Neuronal stem cell (in vitro differentiated cells): ENCODE results near the gene OFD1.

Source experiments
- DNase-seq: peaks from one replicate; pipeline ENCODE4 v3.0.0-alpha.2; 2013; ENCODE audit warnings: low spot score
- H2AFZ ChIP-seq: one replicate; pipeline ENCODE4 v1.6.1; 2013; ENCODE audit warnings: mild to moderate bottlenecking, low read length, inconsistent platforms
- H2AK5ac ChIP-seq: 2 replicates; pipeline ENCODE4 v1.6.1; 2013; ENCODE audit warnings: low read depth, mild to moderate bottlenecking, inconsistent platforms, low read length, moderate library complexity, mixed read lengths
- H2BK120ac ChIP-seq: 2 replicates; pipeline ENCODE4 v1.6.1; 2013; ENCODE audit warnings: low read depth, mild to moderate bottlenecking, inconsistent platforms, low read length, moderate library complexity, mixed read lengths
- H2BK12ac ChIP-seq: one replicate; pipeline ENCODE4 v1.6.1; 2013; ENCODE audit warnings: low read length, inconsistent platforms
- H2BK15ac ChIP-seq: 2 replicates; pipeline ENCODE4 v1.6.1; 2013; ENCODE audit warnings: mild to moderate bottlenecking, low read length, inconsistent platforms, mixed read lengths
- H2BK5ac ChIP-seq: one replicate; pipeline ENCODE4 v1.6.1; 2013; ENCODE audit warnings: inconsistent platforms, mild to moderate bottlenecking, low read length, moderate library complexity
- H3K14ac ChIP-seq: one replicate; pipeline ENCODE4 v1.6.1; 2013; ENCODE audit warnings: low read length, inconsistent platforms
- H3K18ac ChIP-seq: 2 replicates; pipeline ENCODE4 v1.6.1; 2013; ENCODE audit warnings: low read length, inconsistent platforms
- H3K23ac ChIP-seq: 2 replicates; pipeline ENCODE4 v1.6.1; 2013; ENCODE audit warnings: low read depth, mild to moderate bottlenecking, mixed read lengths, low read length, inconsistent platforms; ENCODE audit not compliant: poor library complexity
- H3K27ac ChIP-seq: replicated peaks from 3 replicates; pipeline ENCODE4 v1.5.1; 2013; ENCODE audit warnings: low read length, inconsistent platforms
- H3K27me3 ChIP-seq, 3 experiments: 2 replicates each; pipeline ENCODE4 v1.6.1; 2013; ENCODE audit warnings: low read length in 3 of 3, mild to moderate bottlenecking in 2 of 3, inconsistent platforms in 1 of 3, low read depth in 1 of 3, mixed read lengths in 1 of 3, moderate library complexity in 1 of 3; ENCODE audit not compliant: control insufficient read depth in 3 of 3, insufficient read depth in 3 of 3
- H3K36me3 ChIP-seq, 2 donors: replicated peaks in 1 of 2; 2 replicates each; pipeline ENCODE4 v1.6.1; 2013; ENCODE audit warnings: low read length in 2 of 2; ENCODE audit not compliant: control insufficient read depth in 2 of 2, insufficient read depth in 2 of 2
- H3K4ac ChIP-seq: 2 replicates; pipeline ENCODE4 v1.6.1; 2013; ENCODE audit warnings: inconsistent platforms, mild to moderate bottlenecking, low read length, moderate library complexity
- H3K4me1 ChIP-seq, 2 donors: 1 replicate in 1 of 2; 2 replicates in 1 of 2; pipeline ENCODE4 v1.6.1; 2013; ENCODE audit warnings: low read length in 2 of 2, low read depth in 1 of 2; ENCODE audit not compliant: control insufficient read depth in 2 of 2, insufficient read depth in 1 of 2
- H3K4me2 ChIP-seq: one replicate; pipeline ENCODE4 v1.6.1; 2013; ENCODE audit warnings: mild to moderate bottlenecking, low read length, inconsistent platforms; ENCODE audit not compliant: insufficient read depth, poor library complexity, severe bottlenecking
- H3K4me3 ChIP-seq, 2 donors: 2 replicates each; pipeline ENCODE4 v1.5.1; 2013; ENCODE audit warnings: low read length in 2 of 2, mild to moderate bottlenecking in 2 of 2, inconsistent platforms in 1 of 2, moderate library complexity in 1 of 2
- H3K79me1 ChIP-seq: one replicate; pipeline ENCODE4 v1.6.1; 2013; ENCODE audit warnings: low read depth, mild to moderate bottlenecking, inconsistent platforms, low read length, moderate library complexity
- H3K9ac ChIP-seq: one replicate; pipeline ENCODE4 v1.6.1; 2013; ENCODE audit warnings: mild to moderate bottlenecking, low read depth, low read length, inconsistent platforms; ENCODE audit not compliant: poor library complexity
- H3K9me3 ChIP-seq, 2 donors: replicated peaks in 1 of 2; 2 replicates each; pipeline versions ENCODE3 to v1.6.1; 2013; ENCODE audit warnings: low read length in 2 of 2, mild to moderate bottlenecking in 2 of 2, inconsistent platforms in 1 of 2, low read depth in 1 of 2, mixed read lengths in 1 of 2, moderate library complexity in 1 of 2; ENCODE audit not compliant: control insufficient read depth in 2 of 2, insufficient read depth in 1 of 2
- H4K8ac ChIP-seq: one replicate; pipeline ENCODE4 v1.6.1; 2013; ENCODE audit warnings: low read depth, mild to moderate bottlenecking, inconsistent platforms, low read length, moderate library complexity
- H4K91ac ChIP-seq: one replicate; pipeline ENCODE4 v1.6.1; 2013; ENCODE audit warnings: low read length, low read depth, mild to moderate bottlenecking, inconsistent platforms; ENCODE audit not compliant: poor library complexity
- WGBS, 2 donors: extraction: QIAGEN DNeasy Blood & Tissue Kit; methylation state at CpG; one replicate each; pipeline ENCODE4 v1.1.7; 2013; ENCODE audit warnings: missing lambda C conversion rate in 2 of 2, mixed read lengths in 1 of 2; ENCODE audit not compliant: insufficient read length in 2 of 2, insufficient replicate concordance in 1 of 2; ENCODE audit errors: extremely low coverage in 2 of 2; 5-methylcytosine and 5-hydroxymethylcytosine counted together

The OFD1 gene

GRCh38 chrX:13703135-13703534 lies 31.4 kb upstream of the OFD1 start:
- Histone ChIP-seq H3K4me1 (no peaks in the 10 kb centered on the region), H2BK12ac (no peak overlapping the region), H2AK5ac (no peak overlapping the region), H3K4me3 (no peak overlapping the region), H3K27ac (no peak overlapping the region), H4K91ac (no peak overlapping the region), H3K27me3 (no peaks in the 10 kb centered on the region), H3K23ac (no peak overlapping the region), H2BK15ac (no peak overlapping the region), H3K4me2 (no peak overlapping the region), H4K8ac (no peak overlapping the region), H3K79me1 (peaks cover 3% of the 10 kb centered on the region), H3K18ac (no peak overlapping the region), H2BK120ac (no peak overlapping the region), H3K36me3 (peaks cover 0 to 18% of the 10 kb centered on the region in 2 donors), H3K4ac (no peak overlapping the region), H3K14ac (no peak overlapping the region), H2BK5ac (no peak overlapping the region), H3K9ac (no peak overlapping the region), H3K9me3 (no peaks in the 10 kb centered on the region), H2AFZ (no peak overlapping the region)
- DNase-seq: no peak
- WGBS, 2 donors: no CpG with 5 or more reads among the region's 3 CpGs

DNA sequence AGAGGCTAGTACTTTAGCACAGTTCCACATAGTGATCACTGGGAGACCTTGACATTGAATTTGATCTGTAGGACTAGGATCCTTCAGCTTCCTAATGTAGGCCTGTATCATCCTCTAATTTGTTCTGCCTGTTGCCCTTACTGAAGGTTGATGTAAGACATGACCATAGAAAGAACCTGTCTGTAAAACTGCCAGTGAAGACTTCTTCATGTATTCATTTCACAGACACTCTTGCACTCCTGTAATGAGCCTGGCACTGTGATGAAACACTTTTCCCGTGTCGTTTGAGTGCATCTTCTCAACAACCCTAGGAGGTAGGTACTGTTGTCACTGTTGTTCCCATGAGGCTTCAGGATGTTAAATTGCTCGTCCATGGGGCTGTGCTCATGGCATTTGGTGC lies 31.0 kb upstream of the OFD1 start:
- Histone ChIP-seq H3K4me2 (no peak overlapping the region), H2BK120ac (no peak overlapping the region), H3K4me1 (no peaks in the 10 kb centered on the region), H4K8ac (no peak overlapping the region), H3K79me1 (peaks cover 3% of the 10 kb centered on the region), H2BK5ac (no peak overlapping the region), H3K9ac (no peak overlapping the region), H3K9me3 (no peaks in the 10 kb centered on the region), H4K91ac (no peak overlapping the region), H3K14ac (no peak overlapping the region), H3K27me3 (no peaks in the 10 kb centered on the region), H3K23ac (no peak overlapping the region), H2AFZ (no peak overlapping the region), H2BK12ac (no peak overlapping the region), H3K18ac (no peak overlapping the region), H3K36me3 (peaks cover 0 to 18% of the 10 kb centered on the region in 2 donors), H2AK5ac (no peak overlapping the region), H3K4me3 (no peak overlapping the region), H2BK15ac (no peak overlapping the region), H3K27ac (no peak overlapping the region), H3K4ac (no peak overlapping the region)
- no CpG with 5 or more reads among the region's 3 CpGs for WGBS, 2 donors
- DNase-seq: no peak

GRCh38 chrX:13711141-13711540 lies 23.4 kb upstream of the OFD1 start:
- Histone ChIP-seq H2BK12ac (no peak overlapping the region), H3K4me1 (no peaks in the 10 kb centered on the region), H3K4me2 (no peak overlapping the region), H2BK15ac (no peak overlapping the region), H3K9me3 (no peaks in the 10 kb centered on the region), H3K4me3 (no peak overlapping the region), H2BK5ac (no peak overlapping the region), H3K36me3 (peaks cover 6 to 69% of the 10 kb centered on the region in 2 donors), H2AFZ (no peak overlapping the region), H3K79me1 (no peaks in the 10 kb centered on the region), H3K4ac (no peak overlapping the region), H4K91ac (no peak overlapping the region), H3K27ac (no peak overlapping the region), H3K23ac (no peak overlapping the region), H3K9ac (no peak overlapping the region), H2AK5ac (no peak overlapping the region), H2BK120ac (no peak overlapping the region), H3K18ac (no peak overlapping the region), H4K8ac (no peak overlapping the region), H3K14ac (no peak overlapping the region), H3K27me3 (no peaks in the 10 kb centered on the region)
- DNase-seq: no peak
- WGBS, 2 donors: no CpG with 5 or more reads among the region's 4 CpGs

- Histone ChIP-seq H2BK15ac (no peak overlapping the region), H3K14ac (no peak overlapping the region), H3K18ac (no peak overlapping the region), H3K4ac (no peak overlapping the region), H3K9ac (no peak overlapping the region), H3K9me3 (no peaks in the 10 kb centered on the region), H2BK5ac (no peak overlapping the region), H3K4me2 (no peak overlapping the region), H3K79me1 (no peaks in the 10 kb centered on the region), H2AK5ac (no peak overlapping the region), H4K8ac (no peak overlapping the region), H3K4me1 (peaks cover 0 to 21% of the 10 kb centered on the region in 2 donors), H3K27me3 (no peaks in the 10 kb centered on the region), H2AFZ (no peak overlapping the region), H2BK12ac (no peak overlapping the region), H3K4me3 (no peak overlapping the region), H3K36me3 (peaks cover 11 to 66% of the 10 kb centered on the region in 2 donors), H3K23ac (no peak overlapping the region), H4K91ac (no peak overlapping the region), H3K27ac (no peak overlapping the region), H2BK120ac (no peak overlapping the region)
- no CpG with 5 or more reads among the region's 9 CpGs for WGBS, 2 donors
- no peak for DNase-seq
These were observed 18.1 kb upstream of the OFD1 start for GRCh38 chrX:13716455-13716854.
